ENCODE measurements around the gene LYVE1. TPM values are rescaled to one million over a fixed set of nuclear protein-coding genes. Genes with fewer than 3 reads are reported as not detected.

The LYVE1 gene
- total and polyA plus RNA-seq, 2 of the 13 experiments (the other 11 are each of a cell fraction or from before 2014, with no cell fraction given), result 1.2 to 1.4 TPM

- TF ChIP-seq TCF12 (IDR thresholded peaks at IDR 0.05) (no peak), TCF12 (CRISPR knock-in tag; IDR thresholded peaks at IDR 0.05) (no peak), ZBTB4 (CRISPR knock-in tag; IDR thresholded peaks at IDR 0.05; ENCODE audit: borderline replicate concordance) (no peak), ADNP (CRISPR knock-in tag; IDR thresholded peaks at IDR 0.05) (no peak), GTF2F1 (IDR thresholded peaks at IDR 0.05; ENCODE audit: low read length) (no peak)
Observed at GRCh38 chr11:10532526-10532925, 35.9 kb downstream of the LYVE1 start (continued).

GRCh38 chr11:10529279-10529678 lies 39.2 kb downstream of the LYVE1 start:
- Histone ChIP-seq H3K79me2 (ENCODE audit: insufficient read depth, low read length) (no peaks in the 10 kb centered on the region), H2AFZ (ENCODE audit: low read length) (no peak overlapping the region), H3K4me2 (ENCODE audit: low read depth, low read length) (no peak overlapping the region), H3K4me3 (replicated peaks in 1 of 3; ENCODE audit: insufficient read depth in 1 of 3, low read depth in 2 of 3, low read length in 3 of 3) (no peak overlapping the region), H3K27me3 (ENCODE audit: control insufficient read depth in 1 of 2, insufficient read depth in 2 of 2, low read length in 2 of 2) (no peaks in the 10 kb centered on the region), H3K9ac (ENCODE audit: insufficient read depth, low read depth, low read length) (no peak overlapping the region), H3K27ac (ENCODE audit: extremely low read length, insufficient read depth, low read length) (no peak overlapping the region), H3K36me3 (replicated peaks in 1 of 2; ENCODE audit: control insufficient read depth in 1 of 2, insufficient read depth in 2 of 2, low read length in 2 of 2) (peaks cover 4 to 21% of the 10 kb centered on the region in 2 experiments; a peak in 4 of 5 replicates), H4K20me1 (ENCODE audit: insufficient read depth, low read length) (no peaks in the 10 kb centered on the region), H3K9me3 (ENCODE audit: low read length) (no peaks in the 10 kb centered on the region), H3K4me1 (ENCODE audit: insufficient read depth, low read length) (peaks cover 6% of the 10 kb centered on the region; the same call in 1 of the 2 replicates)
- in situ Hi-C loops (cut with HindIII; ENCODE audit: extremely low pct_ligation_motif_present, low pct_unique_long_range_greater_than_20kb), result no loop called here
- TF ChIP-seq ZBTB21 (CRISPR knock-in tag; IDR thresholded peaks at IDR 0.05) (no peak), TEAD3 (CRISPR knock-in tag; optimal IDR thresholded peaks at IDR 0.05; ENCODE audit: borderline replicate concordance) (no peak)
- ATAC-seq, result no peak
- no peak for FAIRE-seq
- no peak for DNase-seq (ENCODE audit: low spot score)
- CTCF ChIA-PET (ENCODE audit: low intra/inter-chr PET ratio, low total read pairs), result no interaction called here
- POLR2A ChIA-PET, result no interaction called here
- intact Hi-C loops (cut with micrococcal nuclease; ENCODE audit: unreplicated experiment), result no loop called here
- no TSS peak for BruUV-seq (replicated peaks)
- 97% methylated on average over 2 of the region's 2 CpGs for whole genome bisulfite sequencing (ENCODE audit: low lambda C conversion rate)

All from HepG2 (cell line).